NB4 (cell line): ENCODE measurements around the gene KRT12.

Experiments used
- CTCF ChIP-seq: IDR thresholded peaks from one replicate; pipeline ENCODE4 v1.5.1; 2012; ENCODE audit warnings: low read depth, low read length
- MYC ChIP-seq: IDR thresholded peaks from 2 replicates; pipeline ENCODE4 v1.6.1; 2011; ENCODE audit warnings: low read depth, low read length
- POLR2A ChIP-seq: IDR thresholded peaks from 2 replicates; pipeline ENCODE4 v1.6.1; 2011; ENCODE audit warnings: mild to moderate bottlenecking; ENCODE audit not compliant: insufficient read length; ENCODE audit errors: extremely low read depth

- TF ChIP-seq POLR2A (no peak), CTCF (no peak), MYC (no peak)
Observed at GRCh38 chr17:40900809-40901356, 33.9 kb upstream of the KRT12 start.
